HG03460 (cell line): Measurements from ENCODE around the gene ATAT1.
A peak's percentile ranks its signal among the peaks of the same experiment; 100 is the strongest.

Experiments used
- ATAC-seq: cut with Tn5 transposase; IDR thresholded peaks from one replicate; pipeline ENCODE4 v1.9.1; 2021; ENCODE audit not compliant: unreplicated experiment

The ATAT1 gene

DNA sequence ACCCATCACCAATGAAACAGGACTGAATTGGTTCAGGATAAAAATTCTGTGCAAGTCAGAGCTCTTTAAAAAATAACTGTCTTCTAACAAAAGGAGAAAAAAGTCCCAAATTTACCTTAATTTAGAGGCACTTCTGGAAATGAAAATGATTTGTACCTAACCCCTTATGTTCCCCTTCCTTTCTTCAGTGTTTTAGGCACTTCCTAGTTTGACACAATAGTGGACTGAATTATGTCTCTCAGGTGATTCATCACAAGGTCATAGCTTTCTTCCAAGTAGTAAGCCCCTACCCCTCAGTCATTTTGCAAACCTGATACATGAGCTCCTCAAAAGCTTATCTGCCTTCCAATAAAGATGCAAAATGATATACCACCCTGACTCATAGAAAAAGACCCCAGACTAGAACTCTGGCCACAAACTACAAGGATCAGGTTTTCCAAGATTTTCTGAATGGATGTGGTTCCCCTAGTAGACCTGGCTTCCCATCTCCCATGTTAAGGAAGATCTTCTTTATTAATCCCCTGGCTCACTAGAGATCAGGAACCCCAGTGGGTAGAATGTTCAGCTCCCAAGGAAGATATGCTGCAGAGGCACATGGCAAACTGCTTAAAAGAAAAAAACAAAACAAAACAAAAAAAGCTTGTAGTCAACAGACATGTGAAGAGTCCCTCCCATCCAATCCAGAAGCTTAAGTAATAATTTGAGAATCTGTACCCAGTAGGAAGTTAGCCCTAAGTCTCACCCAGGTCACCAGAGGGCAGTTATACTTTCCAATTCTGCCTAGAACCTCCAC lies 13.2 kb upstream of the ATAT1 start:
- no peak for ATAC-seq

DNA sequence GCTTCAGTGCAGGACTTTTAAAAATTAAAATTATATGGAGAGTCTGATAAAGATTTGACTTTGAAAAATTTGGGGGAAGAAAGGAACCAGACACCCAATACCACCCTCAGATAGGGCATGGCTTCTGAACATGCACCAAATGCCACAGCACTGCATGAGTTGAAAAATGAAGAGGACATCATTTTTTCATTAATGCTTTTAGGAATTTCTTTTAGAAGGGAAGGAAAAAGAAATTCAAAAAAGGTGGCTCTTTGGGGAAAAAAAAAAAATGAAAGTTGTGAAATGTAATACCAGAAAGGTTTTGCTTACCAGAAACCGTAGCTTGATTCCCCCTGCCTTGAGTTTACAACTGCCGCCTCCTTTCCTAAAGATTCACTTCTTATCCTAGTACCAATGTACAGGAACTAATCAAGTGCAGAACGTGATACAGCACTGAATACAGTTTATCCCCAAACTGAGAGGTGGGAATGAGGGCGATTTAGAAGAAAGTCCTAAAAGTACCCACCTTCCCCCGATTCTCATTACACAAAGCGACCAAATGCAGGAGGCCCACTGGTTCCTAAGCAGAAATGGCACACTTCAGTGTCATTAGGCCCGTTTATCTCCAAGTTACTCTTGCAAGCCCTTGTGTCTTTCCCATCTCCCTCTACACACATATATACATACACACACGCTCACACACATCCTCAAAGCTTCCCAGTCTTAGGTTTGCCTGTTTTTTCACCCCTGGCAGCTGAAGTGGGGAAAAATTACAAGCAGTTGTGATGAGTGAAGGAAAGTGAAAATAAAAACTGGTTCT lies 12.4 kb upstream of the ATAT1 start:
- no peak for ATAC-seq

DNA sequence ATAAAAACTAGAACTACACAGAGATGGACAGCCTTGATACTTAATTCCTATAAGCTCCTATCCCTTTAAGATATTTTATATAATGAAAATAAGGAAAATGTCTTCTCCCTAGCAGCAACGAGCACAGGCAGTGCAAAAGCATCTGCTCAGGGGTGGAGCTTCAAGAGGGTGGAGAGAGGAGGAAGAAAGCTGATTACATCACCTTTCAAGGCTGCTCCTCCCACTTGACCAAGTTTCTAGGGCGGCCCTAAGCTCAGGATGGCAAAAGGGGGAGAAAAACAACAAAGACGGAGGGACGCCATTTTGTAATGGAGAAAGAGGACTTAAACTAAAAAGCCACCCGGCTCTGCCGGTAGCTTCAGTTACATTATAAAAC lies 11.8 kb upstream of the ATAT1 start:
- ATAC-seq = peak; percentile 44

GRCh38 chr6:30615219-30615957 lies 11.3 kb upstream of the ATAT1 start:
- no peak for ATAC-seq

DNA sequence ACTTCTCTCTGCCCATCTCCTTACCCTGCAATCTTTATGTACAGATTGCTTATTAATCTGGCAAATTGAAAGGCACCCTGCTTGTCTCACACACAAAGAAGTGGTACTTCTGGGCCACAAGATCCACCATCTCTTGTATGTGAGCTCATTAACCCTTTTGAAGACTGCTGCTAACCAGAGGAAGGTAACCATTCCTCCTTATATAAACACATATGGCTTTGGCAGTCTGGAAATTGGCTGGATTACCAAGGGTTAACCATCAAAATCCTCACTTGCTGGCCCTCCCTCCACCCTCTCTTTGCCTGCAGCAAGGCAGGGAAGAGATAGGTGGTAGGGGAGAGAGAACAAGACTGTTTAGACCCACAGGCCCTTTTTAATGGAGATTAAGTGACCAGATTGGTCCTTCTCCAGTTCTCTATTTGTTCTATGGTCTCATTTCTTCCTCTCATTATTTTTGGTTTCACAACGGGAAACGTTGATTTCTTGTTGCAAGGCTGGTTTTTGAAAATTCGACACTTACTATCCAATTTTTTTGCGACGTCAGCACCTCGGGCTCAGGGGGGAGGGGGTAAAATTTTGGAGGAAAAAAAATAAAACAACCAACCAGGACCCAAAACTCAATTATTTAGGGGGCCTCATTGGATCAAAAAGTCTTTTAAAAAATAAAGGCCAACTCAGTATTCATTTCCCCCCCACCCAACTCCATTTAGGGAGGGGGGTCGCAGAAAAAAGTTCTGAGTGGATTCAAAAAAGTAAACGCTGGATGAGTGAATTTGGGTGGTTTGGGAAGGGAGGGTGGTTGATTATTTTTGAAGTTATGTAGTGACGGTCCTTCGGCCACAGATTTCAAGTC lies 10.5 kb upstream of the ATAT1 start:
- no peak for ATAC-seq

DNA sequence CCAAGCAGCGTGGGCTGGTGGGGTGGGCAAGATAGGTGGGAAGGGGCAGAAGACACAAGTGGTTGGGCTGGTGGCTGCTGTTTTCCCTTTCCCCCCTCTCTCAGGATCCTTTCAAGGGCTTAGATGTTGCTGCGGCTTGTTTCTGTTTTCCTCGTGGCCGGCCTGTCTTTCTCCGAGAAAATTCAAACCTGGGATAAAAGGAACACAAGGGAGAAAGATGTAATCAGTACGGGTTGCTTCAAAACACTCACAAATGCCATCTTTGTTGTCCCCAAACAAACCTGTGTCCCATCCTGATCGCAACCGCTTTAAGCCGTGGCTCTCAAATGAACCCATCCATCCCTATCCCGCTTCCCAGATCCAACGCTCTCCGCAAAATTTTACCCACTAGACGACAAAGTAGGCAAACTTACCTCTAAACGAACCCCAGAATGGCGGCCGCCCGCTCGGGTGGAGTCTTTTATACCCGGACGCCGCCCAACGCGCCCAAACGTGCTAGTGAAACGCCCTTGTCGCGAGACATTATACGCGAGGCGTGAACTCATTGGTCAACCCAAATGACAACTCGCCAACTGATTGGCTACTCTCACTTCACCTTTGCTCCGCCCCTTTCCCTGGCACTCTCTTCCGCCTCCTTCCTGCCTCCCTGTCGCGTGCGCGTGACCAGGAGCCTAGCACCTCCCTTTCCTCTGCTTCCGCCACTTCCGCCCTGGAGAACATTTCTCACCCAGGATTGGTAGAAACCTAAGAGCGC lies 9.7 kb upstream of the ATAT1 start, which contains the start of gene PPP1R10:
Gene PPP1R10 (minus strand): TSS at position 433 of the 754 bp plus-strand sequence. CDS start 7,299 bp downstream, outside the sequence.
- peak; percentile 77 for ATAC-seq

- ATAC-seq = peak; percentile 67
Measured at GRCh38 chr6:30617565-30618269, 9.0 kb upstream of the ATAT1 start, which contains the start of gene MRPS18B. MRPS18B (plus strand) TSS chr6:30617840; CDS start chr6:30617866, 26 bp downstream.

- ATAC-seq = no peak
Measured at GRCh38 chr6:30618270-30618797, 8.3 kb upstream of the ATAT1 start.

DNA sequence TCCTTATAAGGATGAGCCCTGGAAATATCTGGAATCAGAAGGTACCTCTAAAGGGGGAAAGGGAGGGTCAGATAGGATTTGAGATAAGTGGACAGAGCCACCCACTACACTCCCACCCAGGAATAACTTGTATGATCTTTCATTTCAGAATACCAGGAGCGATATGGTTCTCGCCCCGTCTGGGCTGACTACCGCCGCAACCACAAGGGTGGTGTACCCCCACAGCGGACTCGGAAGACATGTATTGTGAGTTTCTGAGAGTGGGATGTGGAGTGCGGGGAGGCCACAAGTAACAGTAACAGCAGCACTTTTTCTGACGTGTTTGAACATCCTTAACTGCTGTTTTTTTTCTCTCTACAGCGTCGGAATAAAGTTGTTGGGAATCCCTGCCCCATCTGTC lies 7.1 kb upstream of the ATAT1 start:
- ATAC-seq = no peak

DNA sequence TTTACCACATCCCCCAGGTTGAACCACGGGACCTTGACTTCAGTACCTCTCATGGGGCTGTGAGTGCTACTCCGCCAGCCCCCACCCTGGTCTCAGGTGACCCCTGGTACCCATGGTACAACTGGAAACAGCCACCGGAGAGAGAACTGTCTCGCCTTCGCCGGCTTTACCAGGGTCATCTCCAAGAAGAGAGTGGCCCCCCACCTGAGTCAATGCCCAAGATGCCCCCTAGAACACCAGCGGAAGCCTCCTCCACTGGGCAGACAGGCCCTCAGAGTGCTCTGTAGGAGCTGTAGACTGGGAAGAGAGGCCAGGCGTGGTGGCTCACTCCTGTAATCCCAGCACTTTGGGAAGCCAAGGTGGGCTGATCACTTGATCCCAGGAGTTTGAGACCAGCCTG lies 1.2 kb upstream of the ATAT1 start:
- no peak for ATAC-seq

GRCh38 chr6:30635834-30636233 lies 9.2 kb downstream of the ATAT1 start:
- ATAC-seq = no peak

DNA sequence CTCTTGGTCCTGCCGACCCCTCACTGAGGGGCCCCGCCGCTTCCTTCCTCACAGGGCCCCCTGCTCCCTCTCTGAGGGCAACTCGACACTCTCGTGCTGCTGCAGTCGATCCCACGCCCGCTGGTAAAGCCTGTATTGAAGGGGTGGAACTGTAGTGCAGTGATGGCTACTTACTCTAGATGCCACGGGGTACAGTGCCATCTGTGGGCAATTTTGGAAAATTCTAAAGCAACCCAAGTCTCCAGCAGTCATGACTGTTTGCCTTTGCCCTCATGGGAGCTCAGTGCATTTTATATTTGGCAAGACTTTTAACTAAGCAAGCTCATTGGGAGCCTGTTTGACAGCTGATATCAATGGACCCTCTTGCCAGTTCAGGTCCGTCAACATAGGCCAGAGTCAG lies 13.8 kb downstream of the ATAT1 start:
- no peak for ATAC-seq

DNA sequence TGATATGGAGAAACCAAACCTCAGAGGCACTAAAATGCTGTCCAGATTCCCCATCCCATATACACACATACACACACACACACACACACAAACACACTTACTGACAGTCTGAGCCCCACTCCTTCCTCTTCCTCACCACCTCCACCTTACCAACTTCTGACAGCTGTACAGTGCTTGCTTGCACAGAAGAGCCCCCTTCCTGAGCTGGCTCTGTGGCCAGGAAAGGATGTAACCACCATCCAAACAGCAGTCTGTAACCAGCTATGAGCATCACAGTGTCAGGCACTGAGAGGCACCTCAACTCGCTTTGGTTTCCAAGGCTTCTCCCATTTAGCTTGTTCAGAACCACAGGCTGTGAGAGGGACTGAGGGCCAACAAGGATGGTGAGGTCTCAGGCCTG lies 14.4 kb downstream of the ATAT1 start:
- no peak for ATAC-seq

GRCh38 chr6:30643656-30644055 lies 17.0 kb downstream of the ATAT1 start:
- ATAC-seq = no peak

DNA sequence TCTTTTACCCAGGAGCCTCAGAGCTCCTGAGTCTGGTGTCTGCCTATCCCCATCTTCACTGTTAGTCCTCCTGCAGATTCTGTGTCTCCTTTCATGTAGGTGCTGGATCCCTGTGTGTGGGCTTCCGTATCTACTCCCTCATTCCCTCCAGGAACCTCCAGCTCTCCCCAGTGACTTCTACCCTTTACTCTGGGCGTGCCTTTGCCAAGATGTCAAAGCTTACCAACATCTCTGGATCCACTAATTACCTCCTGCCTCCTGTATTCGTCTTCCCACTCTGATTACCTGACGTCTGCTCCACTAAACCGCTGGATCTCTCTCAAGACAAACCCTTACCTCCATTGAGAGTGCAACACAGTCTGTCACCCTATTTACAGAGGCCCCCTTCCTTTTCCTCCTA lies 18.1 kb downstream of the ATAT1 start:
- ATAC-seq = no peak

GRCh38 chr6:30645989-30646388 lies 19.3 kb downstream of the ATAT1 start:
- ATAC-seq = no peak

DNA sequence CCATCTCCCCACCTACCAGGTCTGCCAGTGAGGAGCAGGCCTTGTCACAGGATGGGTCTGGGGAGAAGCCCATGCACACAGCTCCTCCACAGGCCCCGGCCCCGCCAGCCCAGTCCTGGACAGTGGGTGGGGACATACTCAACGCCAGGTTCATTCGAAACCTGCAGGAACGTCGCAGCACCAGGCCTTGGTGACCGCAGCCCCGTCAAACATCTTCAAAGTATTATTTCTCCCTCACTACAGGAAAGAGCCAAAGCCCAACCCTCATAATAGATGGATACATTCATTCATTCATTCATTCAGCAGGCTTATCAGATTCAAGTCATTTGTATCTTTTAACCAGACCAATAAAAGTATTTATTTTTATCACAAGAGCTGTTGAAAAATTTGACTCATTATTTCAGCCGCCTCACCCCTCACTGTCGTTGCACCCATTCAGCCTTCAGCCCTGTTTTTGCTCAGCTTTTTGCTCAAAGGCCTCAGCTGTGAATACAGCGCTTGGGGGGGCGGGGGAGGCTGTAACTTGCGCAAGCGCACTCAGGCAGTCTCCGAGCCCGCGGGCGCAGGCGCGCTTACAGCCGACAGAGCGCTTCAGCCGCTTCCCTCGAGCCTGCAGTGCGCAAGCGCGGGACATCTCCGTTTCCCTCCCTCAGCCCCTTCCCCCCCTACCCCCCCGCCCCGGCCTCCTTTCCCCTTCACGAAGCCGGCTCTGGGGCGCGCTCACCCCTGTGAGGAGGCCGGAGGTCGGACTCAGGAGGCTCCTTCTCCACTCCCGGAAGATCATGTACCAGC lies 20.0 kb downstream of the ATAT1 start, which contains the start of gene C6orf136:
Gene C6orf136 (plus strand): TSS at position 684 of the 792 bp plus-strand sequence. CDS start 99 bp downstream, at position 783.
- peak; percentile 44 for ATAC-seq
